Fibroblast of villous mesenchyme (primary cell): ENCODE measurements around the gene LILRA6. TPM values are rescaled to one million over a fixed set of nuclear protein-coding genes. Genes with fewer than 3 reads are reported as not detected.
"Not testable (repeated sequence)": the region's sequence is repeated elsewhere in the genome, so short reads cannot be mapped to it uniquely, and the experiment has no call there.

Source experiments
- DNase-seq: peaks from one replicate; pipeline ENCODE4 v3.0.0-alpha.2; 2010; ENCODE audit warnings: low read depth
- H3K4me3 ChIP-seq: 2 replicates; pipeline ENCODE4 v1.5.1; 2011; ENCODE audit warnings: low read depth, mild to moderate bottlenecking, low read length
- CTCF ChIP-seq: IDR thresholded peaks from 2 replicates; pipeline ENCODE4 v1.5.1; 2012; ENCODE audit warnings: low read depth, mild to moderate bottlenecking, low read length; ENCODE audit not compliant: insufficient read depth
- total RNA-seq: library from RNA; depleted of rRNA; stranded (reverse); fragments of >200 nt; gene quantifications from 2 replicates; pipeline ENCODE4 v1.2.3, GENCODE V29; 2012

The LILRA6 gene
- total RNA-seq, 1 donor = not detected

DNA sequence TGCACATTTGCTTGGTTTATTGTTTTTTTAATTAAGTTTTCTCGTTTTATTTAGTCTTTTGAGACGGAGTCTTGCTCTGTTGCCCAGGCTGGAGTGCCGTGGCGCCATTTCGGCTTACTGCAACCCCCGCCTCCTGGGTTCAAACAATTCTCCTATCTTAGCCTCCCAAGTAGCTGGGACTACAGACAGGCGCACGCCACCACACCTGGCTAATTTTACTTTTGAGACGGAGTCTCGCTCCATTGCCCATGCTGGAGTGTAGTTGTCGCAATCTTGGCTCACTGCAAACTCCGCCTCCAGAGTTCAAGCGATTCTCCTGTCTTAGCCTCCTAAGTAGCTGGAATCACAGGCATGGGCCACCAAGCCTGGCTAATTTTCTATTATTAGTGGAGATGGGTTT is 40.6 kb downstream of the LILRA6 start:
- peak; percentile 35 for DNase-seq
- no peak for TF ChIP-seq CTCF
- peak overlapping the region; percentile 88 for H3K4me3 ChIP-seq

- no peak for TF ChIP-seq CTCF
- DNase-seq = no peak
- H3K4me3 ChIP-seq = peak overlapping the region; percentile 88
Measured at GRCh38 chr19:54201172-54201701, 41.4 kb downstream of the LILRA6 start.

- TF ChIP-seq CTCF = no peak
- peak overlapping the region; percentile 88 for H3K4me3 ChIP-seq
- peak; percentile 95 for DNase-seq
Measured at GRCh38 chr19:54199401-54199800, 43.2 kb downstream of the LILRA6 start.

GRCh38 chr19:54197121-54197520 is 45.5 kb downstream of the LILRA6 start:
- no peak for TF ChIP-seq CTCF
- H3K4me3 ChIP-seq = no peak overlapping the region
- no peak for DNase-seq

DNA sequence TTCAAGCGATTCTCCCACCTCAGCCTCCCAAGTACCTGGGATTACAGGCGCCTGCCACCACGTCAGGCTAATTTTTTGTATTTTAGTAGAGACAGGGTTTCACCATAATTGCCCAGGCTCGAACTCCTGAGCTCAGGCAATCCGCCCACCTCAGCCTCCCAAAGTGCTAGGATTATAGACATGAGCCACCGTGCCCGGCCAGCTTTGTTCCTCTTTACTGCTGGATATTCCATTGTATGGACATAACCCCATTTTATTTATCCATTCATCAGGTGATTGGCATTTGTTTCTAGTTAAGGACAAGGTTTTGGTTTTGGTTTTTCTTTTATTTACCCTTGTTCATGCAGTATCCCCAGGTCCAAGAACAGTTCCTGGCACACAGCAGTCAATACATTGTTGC is 46.1 kb downstream of the LILRA6 start:
- no peak for DNase-seq
- H3K4me3 ChIP-seq = no peak overlapping the region
- no peak for TF ChIP-seq CTCF

DNA sequence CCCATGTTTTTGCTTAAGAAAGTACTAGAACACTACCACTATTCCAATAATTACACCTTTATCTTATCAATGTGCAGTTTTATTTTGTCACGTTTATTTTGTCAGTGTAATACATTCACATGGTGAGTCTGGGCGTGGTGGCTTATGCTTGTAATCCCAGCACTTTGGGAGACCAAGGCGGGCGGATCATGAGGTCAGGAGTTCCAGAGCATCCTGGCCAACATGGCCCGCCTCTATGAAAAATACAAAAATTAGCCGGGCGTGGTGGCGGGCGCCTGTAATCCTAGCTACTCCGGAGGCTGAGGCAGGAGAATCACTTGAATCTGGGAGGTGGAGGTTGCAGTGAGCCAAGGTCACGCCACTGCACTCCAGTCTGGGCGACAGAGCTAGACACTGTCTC is 48.1 kb downstream of the LILRA6 start:
- DNase-seq, H3K4me3 ChIP-seq: not testable (repeated sequence)

GRCh38 chr19:54193011-54193410 is 49.6 kb downstream of the LILRA6 start:
- TF ChIP-seq CTCF = no peak
- DNase-seq = no peak
- H3K4me3 ChIP-seq = no peak overlapping the region
